Activated CD4-positive, CD25-positive, alpha-beta regulatory T cell treated with anti-CD3 and anti-CD28 coated beads, Interleukin-2, amount 50 U/mL, for 72 hours (primary cell): ENCODE measurements around the gene SMYD3.

Experiments
- DNase-seq: peaks from one replicate; pipeline ENCODE4 v3.0.0; 2021

The SMYD3 gene

GRCh38 chr1:245810181-245810769, 696.8 kb downstream of the SMYD3 start:
- DNase-seq = no peak

- DNase-seq = no peak
Observed at GRCh38 chr1:245809361-245809760, 697.7 kb downstream of the SMYD3 start.

DNA sequence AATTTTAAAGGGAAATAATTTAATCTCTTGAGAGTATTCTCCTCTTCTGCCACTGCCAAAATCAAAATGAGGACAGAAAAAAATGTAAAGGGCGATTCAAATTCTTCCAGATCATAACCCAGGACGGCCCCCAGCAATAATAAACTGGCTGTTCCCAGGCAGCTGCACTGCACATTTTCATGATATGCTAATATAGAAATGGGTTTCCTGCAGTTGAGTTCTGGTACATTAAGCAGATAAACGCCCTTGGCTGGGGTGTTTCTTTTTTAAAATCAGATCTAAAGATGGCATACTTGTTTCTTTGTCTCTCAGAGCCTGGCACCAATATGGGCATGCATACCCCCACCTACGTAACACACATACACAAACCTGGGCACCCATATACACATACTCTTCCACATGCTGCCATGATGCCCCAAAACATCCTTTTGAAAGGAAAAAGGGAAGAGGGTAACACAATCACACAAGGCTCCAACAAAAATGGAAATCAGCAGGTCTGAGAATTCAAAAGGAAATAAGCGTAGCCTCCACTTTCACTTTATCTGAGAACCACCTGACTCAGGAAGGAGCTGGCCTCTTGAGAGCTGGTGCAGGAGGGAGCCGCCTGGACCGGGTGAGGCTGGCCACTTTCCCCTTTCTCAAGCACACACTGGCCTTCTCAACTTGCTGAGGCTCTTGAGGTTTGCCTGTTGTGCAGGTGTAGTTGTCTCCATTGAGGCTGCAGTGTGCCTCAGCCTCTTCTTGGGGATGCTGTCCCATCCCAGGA, 698.9 kb downstream of the SMYD3 start:
- no peak for DNase-seq

- DNase-seq = no peak
Observed at GRCh38 chr1:245807306-245807705, 699.8 kb downstream of the SMYD3 start.

DNA sequence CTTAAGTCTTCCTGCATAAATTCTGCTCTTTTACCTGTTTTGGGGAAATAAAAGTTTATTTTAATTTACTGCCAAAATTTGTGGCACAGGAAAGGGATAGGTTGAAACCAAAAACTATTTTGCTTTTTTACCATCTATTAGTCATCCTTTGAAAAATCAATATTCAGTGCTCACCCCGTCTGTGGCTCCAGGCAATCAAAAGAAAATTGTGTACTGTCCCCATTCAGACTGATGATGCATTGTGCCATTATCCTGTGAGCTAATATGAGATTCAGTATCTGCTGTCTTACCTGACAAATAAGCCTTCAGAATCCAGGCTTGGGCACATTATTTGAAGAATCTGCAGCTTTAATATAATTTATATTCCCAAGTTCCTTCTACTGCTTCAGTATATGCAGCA, 701.5 kb downstream of the SMYD3 start:
- DNase-seq = no peak

GRCh38 chr1:245804696-245805095, 702.4 kb downstream of the SMYD3 start:
- no peak for DNase-seq

- no peak for DNase-seq
Observed at GRCh38 chr1:245803666-245804037, 703.4 kb downstream of the SMYD3 start.

GRCh38 chr1:245802941-245803665, 704.0 kb downstream of the SMYD3 start:
- DNase-seq = no peak

- DNase-seq = no peak
Observed at GRCh38 chr1:245800901-245801605, 706.0 kb downstream of the SMYD3 start.

GRCh38 chr1:245798349-245798711, 708.7 kb downstream of the SMYD3 start:
- DNase-seq = no peak

GRCh38 chr1:245797592-245798348, 709.3 kb downstream of the SMYD3 start:
- no peak for DNase-seq

GRCh38 chr1:245791410-245792312, 715.4 kb downstream of the SMYD3 start:
- DNase-seq = no peak

- DNase-seq = no peak
Observed at GRCh38 chr1:245790441-245790840, 716.6 kb downstream of the SMYD3 start.

GRCh38 chr1:245788886-245789285, 718.2 kb downstream of the SMYD3 start:
- no peak for DNase-seq

GRCh38 chr1:245788269-245788668, 718.8 kb downstream of the SMYD3 start:
- DNase-seq = no peak

DNA sequence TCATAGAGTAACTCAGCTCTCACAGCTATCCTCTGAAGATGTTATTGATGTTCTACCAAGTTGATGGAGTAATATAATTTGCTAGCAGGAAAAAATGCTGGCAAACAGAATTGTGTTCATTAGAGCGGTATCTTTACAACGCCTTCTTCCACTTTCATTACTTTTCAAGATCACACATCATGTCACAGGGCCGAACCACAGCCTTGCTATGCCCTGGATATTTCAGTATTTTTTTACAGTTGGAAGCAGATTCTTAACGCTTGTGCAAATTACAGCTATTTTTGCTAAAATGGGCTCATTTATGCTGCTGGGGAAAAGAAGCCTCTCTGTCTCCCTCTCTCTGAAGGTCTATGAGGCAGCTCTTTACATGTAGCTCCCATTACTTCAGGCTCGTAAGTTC, 720.1 kb downstream of the SMYD3 start:
- DNase-seq = no peak

DNA sequence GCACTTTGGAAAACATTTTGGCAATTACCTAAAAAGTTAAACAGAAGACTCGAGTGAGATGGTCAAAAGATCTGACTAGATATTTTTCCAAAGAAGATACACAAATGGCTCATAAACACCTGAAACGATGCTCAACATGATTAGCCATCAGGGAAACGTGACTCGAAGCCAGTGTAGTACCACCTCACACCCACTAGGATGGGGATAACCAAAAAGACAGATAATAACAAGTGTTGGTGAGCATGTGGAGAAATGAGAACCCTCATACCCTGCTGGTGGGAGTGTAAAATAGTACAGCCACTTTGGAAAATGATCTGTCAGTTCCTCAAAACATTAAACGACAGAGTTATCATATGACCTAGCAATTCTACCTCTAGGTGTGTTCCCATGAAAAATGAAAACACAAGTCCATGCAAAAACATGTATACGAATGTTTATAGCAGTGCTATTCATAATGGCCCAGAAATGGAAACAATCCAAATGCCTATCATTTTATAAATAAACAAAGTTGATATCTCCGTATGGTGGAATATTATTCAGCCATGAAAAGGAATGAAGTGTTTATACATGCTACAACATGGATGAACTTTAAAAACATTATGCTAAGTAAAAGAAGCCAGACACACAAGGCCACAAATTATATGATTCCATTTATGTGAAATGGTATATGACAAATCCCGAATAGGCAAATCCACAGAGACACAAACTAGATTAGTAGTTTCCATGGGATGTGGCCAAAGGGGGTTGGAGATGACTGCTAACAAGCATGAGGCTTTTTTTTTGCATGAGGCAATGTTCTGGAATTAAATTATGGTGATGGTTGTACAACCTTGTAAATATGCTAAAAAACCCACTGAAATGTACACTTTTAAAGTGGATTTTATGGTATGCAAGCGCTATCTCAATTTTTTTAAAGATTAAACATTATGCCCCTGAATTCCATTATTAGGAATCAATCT, 727.0 kb downstream of the SMYD3 start:
- no peak for DNase-seq

DNA sequence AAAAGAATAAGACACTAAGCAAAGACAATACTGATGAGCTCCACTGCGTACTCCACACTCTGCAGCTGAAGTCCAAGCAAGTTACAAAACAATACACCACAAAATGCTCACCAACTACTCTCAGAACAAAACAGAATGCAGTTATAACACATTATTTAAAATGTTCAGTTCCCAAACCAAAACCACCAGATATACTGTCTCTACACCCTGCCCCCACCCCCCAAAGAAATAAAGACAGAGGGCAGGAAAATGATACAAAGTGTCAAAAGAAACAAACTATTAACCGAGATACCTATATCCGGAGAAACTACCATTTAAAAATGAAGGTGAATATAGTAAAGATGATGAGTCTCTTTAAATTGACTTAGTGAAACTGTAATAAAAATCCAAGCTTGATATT, 729.3 kb downstream of the SMYD3 start:
- DNase-seq = no peak

DNA sequence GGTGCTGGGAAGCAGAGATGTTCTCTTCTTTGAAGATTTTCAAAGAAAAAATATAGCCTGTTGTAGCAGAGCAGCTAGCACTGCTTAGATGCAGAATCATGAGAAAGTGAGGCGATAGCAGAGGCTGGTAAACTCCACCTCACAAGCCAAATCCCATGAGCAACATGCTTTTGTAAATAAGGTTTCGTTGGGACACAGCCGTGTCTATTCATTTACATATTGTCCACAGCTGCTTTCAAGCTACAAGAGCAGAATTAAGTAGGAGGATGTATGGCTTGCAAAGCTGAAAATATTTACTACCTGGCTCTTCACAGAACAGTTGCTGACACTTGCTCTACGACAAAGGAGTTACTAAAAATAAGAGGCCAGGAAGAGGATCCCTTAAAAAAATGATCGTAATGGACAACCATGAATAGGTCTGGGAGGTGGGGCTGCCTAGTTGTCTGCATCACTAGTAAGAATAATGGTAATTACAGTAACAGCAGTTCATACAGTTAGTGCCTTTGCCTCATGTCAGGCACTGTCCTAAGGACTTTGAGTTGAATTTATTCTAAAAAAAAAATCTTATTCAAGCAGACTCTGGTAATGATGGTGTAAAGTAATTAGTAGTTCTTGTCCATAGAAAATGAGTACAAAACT, 730.3 kb downstream of the SMYD3 start:
- DNase-seq = no peak

DNA sequence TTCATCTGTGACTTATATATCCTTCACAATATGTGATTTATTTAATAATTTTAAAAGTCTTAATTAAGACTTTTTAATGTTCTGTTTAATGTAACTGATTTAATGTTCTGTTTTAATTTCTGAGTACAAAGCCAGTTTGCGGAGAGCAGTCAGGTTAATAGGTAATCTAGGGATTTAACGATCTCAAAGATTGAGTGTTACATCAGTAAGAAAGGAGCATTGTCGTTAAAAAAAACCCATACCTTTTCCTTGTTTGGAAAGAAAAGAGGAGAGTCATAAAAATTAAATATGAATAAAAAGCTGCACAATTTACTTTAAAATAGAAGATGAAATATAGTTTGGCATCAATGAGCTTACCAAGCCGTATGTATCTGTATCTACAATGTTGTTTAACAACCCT, 730.9 kb downstream of the SMYD3 start:
- no peak for DNase-seq
